GM19043 (cell line): Measurements from ENCODE around the gene METTL27.
"Not testable (repeated sequence)": the region's sequence is repeated elsewhere in the genome, so short reads cannot be mapped to it uniquely, and the experiment has no call there.

Experiments used
- ATAC-seq: cut with Tn5 transposase; IDR thresholded peaks from one replicate; pipeline ENCODE4 v1.9.1; 2021; ENCODE audit warnings: low read depth; ENCODE audit not compliant: unreplicated experiment

Gene METTL27

GRCh38 chr7:73839743-73840714, 2.3 kb downstream of the METTL27 start:
- no peak for ATAC-seq

DNA sequence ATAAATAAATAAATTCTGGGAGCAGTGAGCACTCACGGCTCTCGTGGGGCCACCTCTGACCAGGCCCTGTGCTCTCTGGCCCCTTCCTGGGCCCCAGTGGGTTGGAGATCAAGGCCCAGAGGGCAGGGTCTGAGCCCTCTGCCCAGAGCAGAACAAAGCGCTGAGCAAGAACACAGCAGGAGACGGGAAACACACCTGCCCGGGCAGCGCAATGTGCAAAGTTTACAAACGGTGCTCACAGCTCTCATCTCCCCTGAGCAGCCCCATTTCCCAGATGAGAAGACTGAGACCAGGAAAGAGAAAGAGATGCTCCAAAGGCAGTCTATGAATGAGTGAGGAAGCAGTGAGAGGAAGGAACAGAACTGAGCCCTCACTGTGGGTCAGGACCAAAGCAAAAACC, 3.0 kb downstream of the METTL27 start:
- no peak for ATAC-seq

- ATAC-seq = no peak
Observed at GRCh38 chr7:73838642-73839041, 3.7 kb downstream of the METTL27 start.

DNA sequence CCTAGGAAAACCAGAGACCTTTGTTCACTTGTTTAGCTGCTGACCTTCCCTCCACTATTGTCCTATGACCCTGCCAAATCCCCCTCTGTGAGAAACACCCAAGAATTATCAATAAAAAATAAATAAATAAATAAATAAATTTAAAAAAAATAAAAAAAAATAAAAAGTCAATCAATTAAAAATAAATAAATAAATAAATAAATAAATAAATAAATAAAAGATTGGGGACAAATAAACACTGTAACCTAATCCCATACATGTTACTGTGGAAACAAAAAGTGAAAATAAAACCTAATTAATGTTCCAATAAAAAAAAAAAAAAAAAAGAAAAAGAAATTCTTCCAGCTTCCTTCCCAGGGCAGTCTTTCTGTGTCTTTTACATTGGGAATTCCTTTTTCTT, 5.1 kb downstream of the METTL27 start:
- not testable (repeated sequence) for ATAC-seq

- no peak for ATAC-seq
Observed at GRCh38 chr7:73834626-73835191, 7.6 kb downstream of the METTL27 start.

GRCh38 chr7:73833251-73833919, 8.9 kb downstream of the METTL27 start:
- ATAC-seq = no peak

- ATAC-seq = no peak
Observed at GRCh38 chr7:73832806-73833205, 9.5 kb downstream of the METTL27 start.

GRCh38 chr7:73831834-73832651, 10.3 kb downstream of the METTL27 start:
- no peak for ATAC-seq

GRCh38 chr7:73831584-73831833, 10.8 kb downstream of the METTL27 start:
- ATAC-seq = no peak

- ATAC-seq = no peak
Observed at GRCh38 chr7:73830681-73831583, 11.4 kb downstream of the METTL27 start, which contains the start of gene CLDN4. Gene CLDN4, plus strand, starts transcription at chr7:73830996. Its CDS starts 206 bp downstream, at chr7:73831202.

DNA sequence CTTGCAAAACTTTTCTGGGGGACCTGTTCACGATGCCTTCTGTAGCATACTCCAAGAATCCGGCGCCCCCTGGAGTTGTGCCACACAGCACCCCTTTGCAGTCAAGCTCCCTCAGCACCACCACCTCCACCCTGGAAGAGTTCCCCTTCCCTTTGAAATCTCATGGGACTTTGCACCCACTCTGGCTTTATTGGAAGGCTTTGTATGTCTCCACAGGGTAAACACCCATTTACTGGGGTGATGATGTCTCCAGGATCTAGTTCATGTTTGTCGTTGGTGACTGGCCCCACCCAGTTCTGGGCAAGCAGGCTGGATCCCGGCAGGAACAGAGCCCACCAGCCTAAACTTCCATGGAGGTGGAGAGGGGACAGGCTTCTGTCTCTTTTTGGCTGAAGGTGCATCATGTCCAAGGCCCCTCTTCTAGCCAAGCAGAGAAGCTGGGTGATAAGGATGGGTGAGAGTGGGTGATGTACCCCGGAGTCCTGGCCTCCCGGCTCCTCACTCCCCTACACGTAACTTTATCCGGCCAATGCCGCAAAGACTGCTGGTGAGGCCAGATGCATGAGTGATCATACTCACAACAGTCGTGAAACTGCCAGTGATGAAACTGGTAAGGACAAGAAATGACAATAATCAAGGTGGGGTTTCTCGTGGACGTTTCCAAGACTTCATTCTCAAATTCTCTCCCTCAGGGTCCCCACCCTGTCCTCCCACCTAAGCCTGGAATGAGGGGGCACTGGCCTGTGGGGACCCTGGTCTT, 12.2 kb downstream of the METTL27 start:
- ATAC-seq = no peak

DNA sequence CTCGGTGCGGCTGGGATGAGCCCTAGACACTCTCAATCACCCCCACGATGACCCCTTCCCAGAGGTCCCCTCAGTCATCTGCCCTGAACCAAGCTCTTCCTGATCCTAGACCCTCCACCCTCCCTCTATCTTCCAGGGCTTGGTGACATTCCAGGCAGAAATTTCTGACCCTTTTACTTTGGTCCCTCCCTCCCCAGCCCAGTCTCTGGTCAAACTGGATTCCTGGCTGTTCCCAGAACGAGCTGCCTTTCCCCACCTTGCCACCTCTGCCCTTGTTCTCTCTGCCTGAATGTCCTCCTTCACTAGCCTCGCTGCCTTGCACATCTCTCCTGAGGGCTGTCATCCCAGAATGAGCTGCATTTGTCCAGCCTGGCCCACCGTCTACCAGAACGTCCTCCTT, 12.8 kb downstream of the METTL27 start:
- ATAC-seq = no peak

DNA sequence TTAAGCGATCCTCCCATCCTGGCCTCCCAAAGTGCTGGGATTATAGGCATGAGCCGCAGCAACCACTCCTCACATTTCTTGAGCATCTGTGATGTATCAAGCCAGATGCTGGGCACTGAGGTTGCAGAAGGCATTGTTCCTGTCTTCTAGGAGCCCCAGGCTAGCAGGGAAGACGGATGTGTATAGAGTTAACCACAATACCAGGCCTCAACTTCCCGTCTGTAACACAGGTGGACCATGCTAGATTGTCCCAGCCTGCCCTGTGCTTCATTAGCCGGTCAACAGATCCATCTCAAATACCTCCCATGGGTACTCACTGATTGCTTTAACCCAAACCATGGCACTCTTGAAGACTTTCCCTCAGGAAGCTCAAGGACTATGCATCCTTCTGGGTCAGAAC, 13.3 kb downstream of the METTL27 start:
- no peak for ATAC-seq

DNA sequence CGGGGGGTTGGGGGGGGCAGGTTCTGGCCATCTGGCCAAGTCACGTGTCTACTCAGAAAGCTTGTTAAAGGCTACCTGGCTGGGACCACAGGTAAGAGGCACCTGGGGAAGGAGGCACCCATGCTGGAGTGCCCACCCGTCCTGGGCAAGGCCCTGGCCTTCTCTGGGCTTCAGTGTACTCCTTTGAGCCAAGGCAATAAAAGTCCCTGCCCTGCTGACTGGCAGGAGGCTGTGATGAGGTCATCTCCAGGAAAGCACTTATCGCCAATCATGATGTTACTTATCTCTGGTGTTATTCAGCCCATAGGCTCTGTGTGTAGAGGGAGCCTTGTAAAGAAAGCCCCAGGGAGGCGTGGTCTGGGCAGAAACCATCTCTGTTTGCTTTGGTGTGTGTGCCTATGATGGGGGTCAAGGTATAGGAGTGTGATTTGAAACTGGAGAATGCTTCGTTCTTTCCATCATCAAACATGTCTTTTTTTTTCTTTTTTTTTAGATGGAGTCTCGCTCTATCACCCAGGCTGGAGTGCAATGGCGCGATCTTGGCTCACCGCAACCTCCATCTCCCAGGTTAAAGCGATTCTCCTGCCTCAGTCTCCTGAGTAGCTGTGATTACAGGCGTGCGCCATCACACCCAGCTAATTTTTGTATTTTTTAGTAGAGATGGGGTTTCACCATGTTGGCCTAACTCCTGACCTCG, 14.1 kb downstream of the METTL27 start:
- ATAC-seq = no peak

DNA sequence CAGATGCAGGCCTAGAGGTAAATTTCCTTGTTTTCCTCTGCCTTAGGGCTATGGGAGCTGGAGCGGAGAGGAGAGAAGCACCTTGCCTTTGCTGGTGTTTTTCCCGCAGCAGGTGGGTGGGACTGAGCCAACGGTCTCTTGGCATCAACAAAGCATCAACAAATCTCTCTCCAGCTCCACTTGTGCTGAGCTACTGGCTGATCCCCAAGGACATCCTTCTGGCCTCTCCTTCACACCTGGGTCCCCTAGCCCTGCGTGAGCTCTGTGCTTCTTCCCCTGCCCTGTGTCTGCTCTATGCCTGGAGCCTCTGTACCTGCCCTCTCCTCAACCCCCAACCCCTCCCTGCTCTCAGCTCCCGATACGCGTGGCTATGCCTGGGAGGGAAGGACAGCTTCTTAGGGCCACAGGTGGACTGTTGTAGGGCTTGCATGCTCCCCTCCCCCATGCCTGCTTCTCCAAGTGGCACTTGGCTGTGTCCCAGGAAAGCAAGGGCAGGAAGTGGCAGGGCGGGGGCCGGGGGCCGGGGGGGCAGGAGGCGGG, 14.7 kb downstream of the METTL27 start:
- ATAC-seq = no peak

GRCh38 chr7:73824986-73825385, 17.3 kb downstream of the METTL27 start:
- no peak for ATAC-seq

DNA sequence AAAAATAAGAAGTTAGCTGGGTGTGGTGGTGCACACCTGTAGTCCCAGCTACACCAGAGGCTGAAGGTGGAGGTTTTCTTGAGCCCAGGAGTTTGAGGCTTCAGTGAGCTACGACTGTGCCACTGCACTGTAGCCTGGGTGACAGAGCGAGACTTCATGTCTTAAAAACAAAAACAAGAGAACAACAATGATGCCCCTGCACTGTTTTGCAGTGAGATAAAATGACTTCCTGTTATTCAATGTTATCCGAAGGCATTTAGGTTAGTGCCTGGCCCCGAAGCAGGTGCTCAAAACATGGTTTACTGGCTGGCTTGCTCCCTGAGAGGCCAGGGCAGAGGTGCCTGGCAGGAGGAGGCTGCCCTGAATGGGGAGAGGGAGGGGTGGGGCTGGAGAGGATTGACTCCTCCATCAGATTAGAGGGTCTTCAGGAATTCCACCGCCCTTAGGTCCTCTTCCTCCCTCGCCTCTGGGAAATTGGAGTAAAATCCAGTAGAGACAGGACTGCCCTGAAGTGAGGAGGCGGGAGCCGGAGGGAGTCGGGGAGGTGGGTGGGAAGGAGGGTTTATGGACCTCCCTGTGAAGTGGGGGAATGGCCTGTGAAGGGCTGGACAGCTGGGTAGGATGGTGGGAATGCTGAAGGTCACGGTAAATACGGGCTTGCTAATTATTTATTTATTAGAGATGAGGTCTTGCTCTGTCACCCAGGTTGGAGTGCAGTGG, 18.3 kb downstream of the METTL27 start:
- no peak for ATAC-seq

DNA sequence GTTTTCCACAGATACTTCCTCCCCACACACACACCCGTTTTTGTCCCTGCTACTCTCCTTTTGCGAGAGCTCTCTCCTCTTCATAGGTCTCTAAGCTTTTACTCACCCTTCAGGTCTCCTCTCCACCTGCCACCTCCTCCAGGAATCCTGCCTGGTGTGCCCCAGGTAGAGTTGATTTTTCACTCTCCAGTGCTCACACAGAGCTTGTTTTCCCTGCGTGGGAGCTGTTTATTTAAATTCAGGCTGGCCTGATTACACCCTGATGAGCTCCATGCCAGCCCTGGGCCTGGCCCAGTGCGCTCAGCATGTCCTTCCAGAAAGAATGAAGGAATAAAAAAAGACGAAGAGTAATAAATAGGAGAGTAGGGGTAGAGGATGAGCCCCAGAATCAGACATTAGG, 19.1 kb downstream of the METTL27 start:
- ATAC-seq = no peak
